GM12891 (cell line): ENCODE data around the gene FHIT.

ENCODE experiments used
- PAX5 ChIP-seq: IDR thresholded peaks from 2 replicates; pipeline ENCODE4 v1.6.1; 2011; ENCODE audit warnings: low read length, moderate library complexity, mild to moderate bottlenecking; ENCODE audit not compliant: insufficient read depth, severe bottlenecking
- POLR2A ChIP-seq: IDR thresholded peaks from 2 replicates; pipeline ENCODE4 v1.6.1; 2011; ENCODE audit warnings: low read depth, low read length, control low read depth
- POLR2AphosphoS5 ChIP-seq: IDR thresholded peaks from 2 replicates; pipeline ENCODE4 v1.6.1; 2011; ENCODE audit warnings: low read depth, low read length, control low read depth
- TAF1 ChIP-seq: IDR thresholded peaks from 2 replicates; pipeline ENCODE4 v1.6.1; 2011; ENCODE audit warnings: low read depth, low read length, control low read depth

DNA sequence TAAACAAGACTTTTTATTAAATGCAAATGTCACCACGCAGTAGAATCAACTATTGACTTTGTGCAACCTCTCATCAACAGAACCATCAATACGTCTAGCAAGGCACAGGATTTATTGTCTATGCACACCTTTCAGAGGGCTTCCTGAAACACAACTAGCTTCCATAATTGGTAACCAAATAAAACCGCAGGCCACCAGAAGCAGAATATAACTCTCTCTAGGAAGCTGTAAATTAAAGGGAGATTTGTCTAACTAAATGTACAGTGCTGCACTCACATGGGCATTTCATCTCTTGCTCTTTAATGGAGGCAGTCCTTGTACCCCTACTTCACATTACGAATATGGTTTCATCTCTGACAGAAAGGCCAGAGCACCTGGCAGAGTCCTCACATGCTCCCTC is 93.0 kb downstream of the FHIT start:
- TF ChIP-seq POLR2A (no peak), TAF1 (no peak), POLR2AphosphoS5 (no peak), PAX5 (no peak)
